ENCODE measurements around the gene ITM2C.

Gene ITM2C

GRCh38 chr2:230925879-230926765 lies 61.4 kb downstream of the ITM2C start:
- H3K36me3 ChIP-seq (ENCODE audit: control insufficient read depth in 1 of 2, insufficient read depth in 2 of 2, low read length in 2 of 2) = no peaks in the 10 kb centered on the region
- no peaks in the 10 kb centered on the region for H3K9me3 ChIP-seq (ENCODE audit: control insufficient read depth in 1 of 2, low read length in 2 of 2)
- no peaks in the 10 kb centered on the region for H3K27me3 ChIP-seq (ENCODE audit: low read depth, low read length)
- H3K4me3 ChIP-seq (ENCODE audit: low read depth in 1 of 2, low read length in 2 of 2) = no peak overlapping the region
- no peaks in the 10 kb centered on the region for H3K4me1 ChIP-seq (ENCODE audit: control insufficient read depth in 1 of 2, insufficient read depth in 2 of 2, low read length in 2 of 2)
- no peak overlapping the region for H3K27ac ChIP-seq (ENCODE audit: low read length)

DNA sequence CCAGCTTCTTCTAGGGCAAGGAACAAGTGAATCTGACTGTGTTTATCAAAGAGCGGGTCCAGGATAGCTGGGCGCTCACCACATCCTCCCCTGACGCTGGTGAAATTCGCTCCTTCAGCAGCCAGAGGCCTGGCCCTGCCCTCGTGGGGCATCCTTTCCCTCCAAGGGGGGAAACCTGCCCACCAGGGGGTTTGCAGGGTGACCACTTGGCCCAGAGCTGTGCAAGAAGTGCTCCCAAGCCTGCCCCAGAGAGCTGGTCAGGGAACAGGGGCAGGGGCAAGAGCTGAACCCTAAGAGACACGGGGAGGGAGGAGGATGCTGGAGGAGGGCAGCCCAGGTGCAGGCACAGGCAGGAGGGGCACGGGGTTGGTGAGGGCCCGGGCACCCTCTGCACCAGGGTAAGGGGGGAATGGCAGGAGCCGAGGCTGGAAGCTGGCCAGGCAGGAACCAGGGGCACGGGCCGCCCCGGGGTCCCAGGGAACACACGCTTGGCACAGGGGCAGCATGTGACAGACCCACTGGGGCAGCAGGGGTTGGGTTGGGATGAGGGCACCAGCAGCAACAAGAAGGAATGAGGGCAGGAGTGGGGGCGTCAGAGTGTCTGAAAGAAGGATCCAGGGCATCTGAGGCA lies 63.1 kb downstream of the ITM2C start:
- Histone ChIP-seq H3K27me3 (ENCODE audit: low read depth, low read length) (no peaks in the 10 kb centered on the region), H3K4me1 (ENCODE audit: control insufficient read depth in 1 of 2, insufficient read depth in 2 of 2, low read length in 2 of 2) (no peaks in the 10 kb centered on the region), H3K4me3 (ENCODE audit: low read depth in 1 of 2, low read length in 2 of 2) (no peak overlapping the region), H3K9me3 (ENCODE audit: control insufficient read depth in 1 of 2, low read length in 2 of 2) (no peaks in the 10 kb centered on the region), H3K27ac (ENCODE audit: low read length) (no peak overlapping the region), H3K36me3 (ENCODE audit: control insufficient read depth in 1 of 2, insufficient read depth in 2 of 2, low read length in 2 of 2) (no peaks in the 10 kb centered on the region)
